ENCODE results near the gene TNS3. TPM values are rescaled to one million over a fixed set of nuclear protein-coding genes. Genes with fewer than 3 reads are reported as not detected.
A peak's percentile ranks its signal among the peaks of the same experiment; 100 is the strongest.

The TNS3 gene
- total RNA-seq, 1 experiment from 2014 or later = 533 TPM

DNA sequence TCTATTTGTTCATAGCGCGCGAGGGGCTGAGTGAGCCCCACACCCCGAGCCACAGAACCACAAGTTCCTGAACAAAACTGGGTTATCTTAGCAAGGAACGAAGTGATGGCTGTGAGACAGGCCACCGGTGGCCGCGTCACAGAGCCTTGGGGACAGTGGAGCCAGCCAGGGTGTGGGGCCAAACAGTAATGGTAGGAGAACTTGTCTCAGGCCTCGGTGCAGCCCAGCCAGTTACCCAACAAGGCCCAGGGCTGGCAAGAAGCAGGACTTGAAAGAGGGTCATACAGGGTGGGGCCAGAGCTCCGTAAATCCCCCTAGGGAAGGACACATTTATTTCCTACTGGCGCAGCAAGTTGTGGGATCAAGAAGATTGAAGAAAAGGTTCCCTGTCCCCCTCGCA lies 39.4 kb upstream of the TNS3 start:
- H3K27me3 ChIP-seq (ENCODE audit: control insufficient read depth, insufficient read depth, low read length) = no peaks in the 10 kb centered on the region
- peak overlapping the region; percentile 100 for H3K27ac ChIP-seq (ENCODE audit: low read length)
- POLR2A ChIA-PET = no interaction called here
- TF ChIP-seq, protein P1, sequence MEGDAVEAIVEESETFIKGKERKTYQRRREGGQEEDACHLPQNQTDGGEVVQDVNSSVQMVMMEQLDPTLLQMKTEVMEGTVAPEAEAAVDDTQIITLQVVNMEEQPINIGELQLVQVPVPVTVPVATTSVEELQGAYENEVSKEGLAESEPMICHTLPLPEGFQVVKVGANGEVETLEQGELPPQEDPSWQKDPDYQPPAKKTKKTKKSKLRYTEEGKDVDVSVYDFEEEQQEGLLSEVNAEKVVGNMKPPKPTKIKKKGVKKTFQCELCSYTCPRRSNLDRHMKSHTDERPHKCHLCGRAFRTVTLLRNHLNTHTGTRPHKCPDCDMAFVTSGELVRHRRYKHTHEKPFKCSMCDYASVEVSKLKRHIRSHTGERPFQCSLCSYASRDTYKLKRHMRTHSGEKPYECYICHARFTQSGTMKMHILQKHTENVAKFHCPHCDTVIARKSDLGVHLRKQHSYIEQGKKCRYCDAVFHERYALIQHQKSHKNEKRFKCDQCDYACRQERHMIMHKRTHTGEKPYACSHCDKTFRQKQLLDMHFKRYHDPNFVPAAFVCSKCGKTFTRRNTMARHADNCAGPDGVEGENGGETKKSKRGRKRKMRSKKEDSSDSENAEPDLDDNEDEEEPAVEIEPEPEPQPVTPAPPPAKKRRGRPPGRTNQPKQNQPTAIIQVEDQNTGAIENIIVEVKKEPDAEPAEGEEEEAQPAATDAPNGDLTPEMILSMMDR (IDR thresholded peaks at IDR 0.05) = no peak
- TF ChIP-seq TCF7L2 (IDR thresholded peaks at IDR 0.05; ENCODE audit: low read depth, low read length) (no peak), POLR2AphosphoS5 (IDR thresholded peaks at IDR 0.05; ENCODE audit: low read depth, low read length) (no peak)
- in situ Hi-C loops (cut with HindIII; ENCODE audit: low pct_unique_long_range_greater_than_20kb, low sequenced_read_pairs) = no loop called here
- intact Hi-C loops (cut with micrococcal nuclease; ENCODE audit: unreplicated experiment) = no loop called here
- no peaks in the 10 kb centered on the region for H3K9me3 ChIP-seq (ENCODE audit: control insufficient read depth, insufficient read depth, low read depth, low read length)
- H3K4me3 ChIP-seq (ENCODE audit: low read depth in 2 of 2, low read length in 2 of 2) = no peak overlapping the region
- no peak for ATAC-seq
- DNase-seq (ENCODE audit: low read depth, low spot score) = no peak
- BruUV-seq (replicated peaks) = no TSS peak
- H3K36me3 ChIP-seq (ENCODE audit: control insufficient read depth, insufficient read depth, low read length) = no peaks in the 10 kb centered on the region
- CTCF ChIA-PET = no interaction called here
- peaks cover 44% of the 10 kb centered on the region for H3K4me1 ChIP-seq (ENCODE audit: control insufficient read depth, insufficient read depth, low read length)

DNA sequence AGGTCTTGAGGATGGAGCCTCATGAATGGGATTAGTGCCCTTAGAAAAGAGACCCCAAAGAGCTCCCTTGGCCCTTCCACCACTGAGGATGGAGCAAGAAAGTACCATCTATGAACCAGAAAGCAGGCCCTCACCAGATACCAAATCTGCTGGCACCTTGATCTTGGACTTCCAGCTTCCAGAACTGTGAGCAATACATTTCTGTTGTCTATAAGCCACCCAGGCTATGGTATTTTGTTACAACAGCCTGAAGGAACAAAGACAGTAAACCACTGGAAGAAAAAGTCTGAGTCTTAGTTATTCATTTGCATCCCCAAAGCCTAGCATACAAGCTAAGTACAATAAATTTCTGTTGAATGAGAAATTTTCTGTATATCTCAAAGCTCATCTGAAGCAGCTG lies 37.9 kb upstream of the TNS3 start:
- CTCF ChIA-PET = interaction anchor here (0.6 kb wide), 1 partner anchor 27 kb away, joined by 3 read pairs; no protein-coding TSS in a partner anchor
- H3K4me1 ChIP-seq (ENCODE audit: control insufficient read depth, insufficient read depth, low read length) = peaks cover 29% of the 10 kb centered on the region
- no peak overlapping the region for H3K4me3 ChIP-seq (ENCODE audit: low read depth in 2 of 2, low read length in 2 of 2)
- peak overlapping the region; percentile 100 for H3K27ac ChIP-seq (ENCODE audit: low read length)
- intact Hi-C loops (cut with micrococcal nuclease; ENCODE audit: unreplicated experiment) = no loop called here
- no TSS peak for BruUV-seq (replicated peaks)
- in situ Hi-C loops (cut with HindIII; ENCODE audit: low pct_unique_long_range_greater_than_20kb, low sequenced_read_pairs) = no loop called here
- POLR2A ChIA-PET = no interaction called here
- DNase-seq (ENCODE audit: low read depth, low spot score) (no peak), ATAC-seq (no peak)
- no peaks in the 10 kb centered on the region for H3K9me3 ChIP-seq (ENCODE audit: control insufficient read depth, insufficient read depth, low read depth, low read length)
- H3K27me3 ChIP-seq (ENCODE audit: control insufficient read depth, insufficient read depth, low read length) = no peaks in the 10 kb centered on the region
- H3K36me3 ChIP-seq (ENCODE audit: control insufficient read depth, insufficient read depth, low read length) = no peaks in the 10 kb centered on the region
- TF ChIP-seq SIN3A (IDR thresholded peaks at IDR 0.05; ENCODE audit: borderline replicate concordance, insufficient read depth, low read depth, low read length) (no peak), TCF7L2 (IDR thresholded peaks at IDR 0.05; ENCODE audit: low read depth, low read length) (no peak), POLR2AphosphoS5 (IDR thresholded peaks at IDR 0.05; ENCODE audit: low read depth, low read length) (no peak)
- TF ChIP-seq, protein P2, sequence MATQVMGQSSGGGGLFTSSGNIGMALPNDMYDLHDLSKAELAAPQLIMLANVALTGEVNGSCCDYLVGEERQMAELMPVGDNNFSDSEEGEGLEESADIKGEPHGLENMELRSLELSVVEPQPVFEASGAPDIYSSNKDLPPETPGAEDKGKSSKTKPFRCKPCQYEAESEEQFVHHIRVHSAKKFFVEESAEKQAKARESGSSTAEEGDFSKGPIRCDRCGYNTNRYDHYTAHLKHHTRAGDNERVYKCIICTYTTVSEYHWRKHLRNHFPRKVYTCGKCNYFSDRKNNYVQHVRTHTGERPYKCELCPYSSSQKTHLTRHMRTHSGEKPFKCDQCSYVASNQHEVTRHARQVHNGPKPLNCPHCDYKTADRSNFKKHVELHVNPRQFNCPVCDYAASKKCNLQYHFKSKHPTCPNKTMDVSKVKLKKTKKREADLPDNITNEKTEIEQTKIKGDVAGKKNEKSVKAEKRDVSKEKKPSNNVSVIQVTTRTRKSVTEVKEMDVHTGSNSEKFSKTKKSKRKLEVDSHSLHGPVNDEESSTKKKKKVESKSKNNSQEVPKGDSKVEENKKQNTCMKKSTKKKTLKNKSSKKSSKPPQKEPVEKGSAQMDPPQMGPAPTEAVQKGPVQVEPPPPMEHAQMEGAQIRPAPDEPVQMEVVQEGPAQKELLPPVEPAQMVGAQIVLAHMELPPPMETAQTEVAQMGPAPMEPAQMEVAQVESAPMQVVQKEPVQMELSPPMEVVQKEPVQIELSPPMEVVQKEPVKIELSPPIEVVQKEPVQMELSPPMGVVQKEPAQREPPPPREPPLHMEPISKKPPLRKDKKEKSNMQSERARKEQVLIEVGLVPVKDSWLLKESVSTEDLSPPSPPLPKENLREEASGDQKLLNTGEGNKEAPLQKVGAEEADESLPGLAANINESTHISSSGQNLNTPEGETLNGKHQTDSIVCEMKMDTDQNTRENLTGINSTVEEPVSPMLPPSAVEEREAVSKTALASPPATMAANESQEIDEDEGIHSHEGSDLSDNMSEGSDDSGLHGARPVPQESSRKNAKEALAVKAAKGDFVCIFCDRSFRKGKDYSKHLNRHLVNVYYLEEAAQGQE (IDR thresholded peaks at IDR 0.05; ENCODE audit: insufficient read depth in 1 of 2, low read depth in 2 of 2, low read length in 1 of 2) = no peak
- TF ChIP-seq, protein P1 (IDR thresholded peaks at IDR 0.05) = no peak
